HL-60 (cell line): Measurements from ENCODE around the gene PDE1C.

Source experiments
- DNase-seq, 2 experiments: peaks; one replicate each; pipeline ENCODE4 v3.0.0-alpha.2; 2010 to 2020; ENCODE audit warnings: low read depth in 1 of 2, low spot score in 1 of 2
- H3K27ac ChIP-seq: fragments of 250-450 bp; sonication (Bioruptor Pico); replicated peaks from 2 replicates; pipeline ENCODE4 v1.5.1; 2020; ENCODE audit warnings: mild to moderate bottlenecking, moderate library complexity
- H3K27me3 ChIP-seq: fragments of 250-450 bp; sonication (Bioruptor Pico); 2 replicates; pipeline ENCODE4 v1.5.1; 2021; ENCODE audit warnings: mild to moderate bottlenecking, moderate library complexity; ENCODE audit not compliant: insufficient read depth, poor library complexity, severe bottlenecking
- H3K4me3 ChIP-seq: replicated peaks from 2 replicates; pipeline ENCODE4 v1.5.1; 2011; ENCODE audit warnings: mild to moderate bottlenecking, control low read depth, low read length; ENCODE audit not compliant: insufficient read depth
- CTCF ChIP-seq: IDR thresholded peaks from one replicate; pipeline ENCODE4 v1.5.1; 2011; ENCODE audit warnings: low read length, control low read depth, inconsistent platforms; ENCODE audit not compliant: insufficient read depth
- GABPA ChIP-seq: IDR thresholded peaks from 2 replicates; pipeline ENCODE4 v1.6.1; 2012; ENCODE audit warnings: low read depth
- POLR2AphosphoS5 ChIP-seq: IDR thresholded peaks from 2 replicates; pipeline ENCODE4 v1.6.1; 2012; ENCODE audit warnings: low read depth
- REST ChIP-seq: IDR thresholded peaks from 2 replicates; pipeline ENCODE4 v1.6.1; 2012; ENCODE audit warnings: low read depth; ENCODE audit not compliant: insufficient replicate concordance
- SPI1 ChIP-seq: IDR thresholded peaks from 2 replicates; pipeline ENCODE4 v1.6.1; 2012; ENCODE audit warnings: low read depth, mild to moderate bottlenecking, borderline replicate concordance

Gene PDE1C

GRCh38 chr7:31751726-31752125 lies 318.5 kb downstream of the PDE1C start:
- Histone ChIP-seq H3K27me3 (no peaks in the 10 kb centered on the region), H3K27ac (no peak overlapping the region), H3K4me3 (no peak overlapping the region)
- no peak for DNase-seq
- no peak for TF ChIP-seq REST
- TF ChIP-seq SPI1 = no peak
- no peak for TF ChIP-seq POLR2AphosphoS5
- no peak for TF ChIP-seq GABPA
- no peak for TF ChIP-seq CTCF

GRCh38 chr7:31748084-31748483 lies 322.1 kb downstream of the PDE1C start:
- H3K27me3 ChIP-seq = no peaks in the 10 kb centered on the region
- H3K4me3 ChIP-seq = no peak overlapping the region
- no peak overlapping the region for H3K27ac ChIP-seq
- DNase-seq = no peak
- no peak for TF ChIP-seq SPI1
- no peak for TF ChIP-seq REST
- TF ChIP-seq CTCF = no peak
- no peak for TF ChIP-seq POLR2AphosphoS5
- TF ChIP-seq GABPA = no peak

GRCh38 chr7:31747553-31747952 lies 322.7 kb downstream of the PDE1C start:
- Histone ChIP-seq H3K27me3 (no peaks in the 10 kb centered on the region), H3K4me3 (no peak overlapping the region), H3K27ac (no peak overlapping the region)
- DNase-seq = no peak
- no peak for TF ChIP-seq CTCF
- no peak for TF ChIP-seq REST
- no peak for TF ChIP-seq SPI1
- TF ChIP-seq POLR2AphosphoS5 = no peak
- TF ChIP-seq GABPA = no peak
